RCC 7860 (cell line): ENCODE data around the gene CNTN2.

Experiments used
- DNase-seq: peaks from one replicate; pipeline ENCODE4 v3.0.0-alpha.2; 2015; ENCODE audit warnings: low spot score
- FAIRE-seq: peaks from 2 replicates; lab custom pipeline; 2012; peaks lifted over from hg19 to GRCh38; lab: Jason Lieb, UNC

CNTN2 gene

DNA sequence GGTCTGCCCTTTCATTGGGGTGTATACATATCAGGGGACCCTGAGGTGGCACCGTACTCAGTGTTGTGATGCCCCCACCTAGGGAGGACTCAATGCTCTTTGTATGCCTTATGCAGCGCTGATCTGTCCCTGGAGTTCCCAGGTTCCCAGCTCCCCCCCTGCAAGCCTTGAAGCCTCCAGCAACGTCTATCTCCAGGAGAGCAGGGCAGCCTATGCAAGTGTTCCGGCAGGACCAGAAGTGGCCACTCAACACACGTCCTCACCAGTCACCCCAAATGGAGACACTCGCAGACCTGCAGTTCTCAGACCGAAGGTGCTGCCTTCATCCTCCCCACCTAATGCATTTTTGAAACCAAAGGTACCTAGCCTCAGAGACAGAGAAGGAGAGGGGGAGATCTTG lies 25.2 kb upstream of the CNTN2 start:
- no peak for FAIRE-seq
- no peak for DNase-seq

DNA sequence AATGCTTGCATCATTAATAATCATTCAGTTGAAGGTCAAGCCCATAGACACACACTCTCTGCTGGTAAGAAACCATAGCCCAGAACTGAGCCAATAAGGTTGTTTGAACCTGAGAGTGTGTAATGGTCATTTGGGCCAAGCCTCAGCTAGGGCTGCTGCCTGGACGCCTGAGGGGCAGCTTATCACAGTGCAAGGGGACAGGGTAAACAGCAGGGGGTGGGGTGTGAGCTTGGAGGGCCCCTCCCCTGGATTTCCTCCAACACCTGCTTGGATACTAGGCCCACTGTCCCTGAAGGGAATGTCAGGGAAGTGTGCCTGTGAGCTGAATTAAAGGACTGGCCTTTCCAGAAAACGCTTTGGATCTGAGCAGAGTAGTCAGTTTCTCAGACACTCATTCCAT lies 24.6 kb upstream of the CNTN2 start:
- DNase-seq, result no peak
- no peak for FAIRE-seq

DNA sequence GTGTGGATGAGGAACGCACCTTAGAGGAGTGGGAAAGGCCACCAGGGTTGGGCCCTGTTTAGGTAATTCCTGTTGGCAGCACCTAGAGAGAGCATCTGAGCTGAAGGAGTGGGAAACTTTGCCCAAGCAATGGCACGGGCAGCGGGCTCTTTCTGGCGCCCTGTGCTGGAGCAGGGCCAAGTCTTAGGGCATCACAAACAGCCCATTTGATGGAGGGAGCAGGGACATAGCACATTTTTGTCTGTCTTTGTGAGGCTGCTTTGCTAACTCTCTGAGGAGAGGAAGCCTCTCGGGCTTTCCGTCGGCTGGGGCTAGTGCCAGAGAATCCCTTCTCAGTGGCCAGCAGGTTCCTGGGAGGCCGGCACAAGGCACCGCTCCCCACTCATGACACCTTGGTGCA lies 22.5 kb upstream of the CNTN2 start:
- DNase-seq, result no peak
- FAIRE-seq, result no peak

DNA sequence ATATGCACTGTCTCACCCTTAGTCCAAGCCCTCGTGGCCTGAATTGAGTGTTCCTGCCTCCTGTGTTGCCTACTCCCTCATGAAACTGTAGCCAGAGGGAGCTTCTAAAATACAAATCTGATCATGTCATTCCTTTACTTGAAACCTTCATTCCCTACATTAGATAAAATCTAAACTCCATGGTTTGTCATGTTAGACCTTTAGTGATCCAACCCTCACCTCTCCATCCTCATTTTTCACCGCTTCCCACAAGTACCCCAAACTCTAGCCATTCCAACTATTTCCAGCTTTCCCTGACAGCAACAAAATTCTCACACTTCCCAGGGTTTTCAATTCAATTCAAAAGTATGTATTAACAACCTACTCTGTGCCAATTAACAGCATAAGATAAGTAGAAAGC lies 18.3 kb upstream of the CNTN2 start:
- FAIRE-seq (no peak), DNase-seq (no peak)

DNA sequence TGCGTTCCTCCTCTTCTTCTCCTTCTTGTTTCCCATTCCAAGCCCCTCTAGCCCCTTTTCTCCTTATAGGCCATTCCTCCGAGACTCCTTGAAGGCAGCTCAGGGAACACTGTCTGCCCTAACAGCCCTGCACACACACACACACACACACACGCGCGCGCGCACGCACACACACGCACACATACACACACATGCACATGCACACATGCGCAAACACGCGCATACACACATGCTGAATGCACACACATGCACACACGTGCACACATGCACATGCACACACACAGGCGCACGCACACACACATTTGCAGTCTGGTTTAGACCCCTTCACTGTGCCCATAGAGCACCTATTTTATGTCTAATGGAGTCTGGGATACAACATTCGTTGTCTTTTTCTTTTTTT lies 17.8 kb upstream of the CNTN2 start:
- DNase-seq (no peak), FAIRE-seq (no peak)

DNA sequence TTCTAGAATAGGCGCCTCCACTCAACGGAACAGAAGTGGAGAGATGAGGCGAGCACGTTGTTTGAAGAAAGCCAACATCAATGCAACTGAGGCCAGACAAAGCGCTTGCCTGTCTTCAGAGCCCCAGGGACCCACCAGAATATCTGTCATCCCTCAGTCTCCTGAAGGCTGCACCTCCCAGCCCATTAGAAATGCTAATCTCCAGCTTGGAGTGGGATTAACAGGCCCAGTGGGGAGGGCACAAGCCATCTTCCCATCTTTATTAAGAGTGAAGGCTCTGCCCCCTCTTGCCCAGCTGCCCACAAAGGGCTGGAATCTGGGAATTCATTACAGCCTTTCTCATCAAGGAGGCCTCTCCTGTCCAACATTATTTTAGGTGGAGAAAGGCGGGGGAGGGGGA lies 16.8 kb upstream of the CNTN2 start:
- DNase-seq (no peak), FAIRE-seq (no peak)

DNA sequence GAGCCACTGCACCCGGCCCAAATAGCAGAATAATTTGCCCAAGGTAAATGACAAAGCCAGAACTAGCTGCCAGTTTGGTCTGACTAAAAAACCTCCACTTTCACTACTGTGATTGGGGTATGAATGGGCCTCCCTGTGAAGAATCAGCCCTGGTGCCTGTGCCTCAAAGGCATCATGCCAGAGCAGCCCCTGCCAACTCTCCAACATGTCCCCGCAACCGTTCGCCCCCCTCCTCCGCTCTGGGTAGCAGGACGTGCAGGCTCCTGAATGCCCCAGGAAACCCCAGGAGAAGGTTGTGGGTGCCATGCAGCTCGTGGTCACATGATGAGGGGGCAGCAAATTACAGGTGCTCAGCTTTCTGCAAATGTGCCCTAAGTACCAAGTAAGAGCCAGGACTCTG lies 14.6 kb upstream of the CNTN2 start:
- DNase-seq (no peak), FAIRE-seq (no peak)

DNA sequence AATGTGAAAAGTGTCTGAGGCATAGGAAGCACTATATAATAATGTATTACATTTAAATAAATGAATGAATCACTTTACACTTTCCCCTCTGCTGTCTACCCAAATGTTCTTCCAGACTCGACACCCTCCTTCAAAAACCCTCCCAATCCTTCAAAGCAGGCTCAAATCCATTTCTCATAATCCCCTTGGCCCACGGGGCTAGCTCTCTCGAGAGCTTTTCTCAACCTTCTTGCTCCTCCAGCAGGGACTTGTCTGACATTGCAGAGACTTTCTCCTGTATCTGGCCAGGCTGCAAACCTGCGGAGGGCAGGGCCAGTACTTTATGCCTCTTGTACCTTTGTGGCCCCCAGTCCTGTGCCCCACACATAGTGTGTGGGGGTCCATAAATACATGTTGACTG lies 14.1 kb upstream of the CNTN2 start:
- FAIRE-seq (no peak), DNase-seq (no peak)

DNA sequence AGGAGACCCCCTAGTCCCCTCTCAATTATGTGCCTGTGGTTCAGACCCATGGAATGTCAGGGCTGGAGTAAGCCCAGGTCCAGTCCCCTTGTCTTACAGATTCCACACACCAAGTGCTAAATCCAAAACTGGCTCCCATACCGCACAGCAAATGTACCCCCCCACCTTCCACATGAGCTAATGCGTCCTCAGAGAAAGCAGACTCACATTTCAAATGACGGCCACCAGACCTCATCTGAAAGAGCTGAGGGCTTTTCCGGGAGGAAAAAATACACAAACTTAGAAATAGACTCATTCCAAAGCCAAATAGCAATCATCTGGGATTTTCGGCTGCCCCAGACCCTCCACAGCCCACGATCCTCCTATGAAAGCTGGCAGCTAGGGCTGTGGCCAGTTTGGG lies 12.8 kb upstream of the CNTN2 start:
- DNase-seq, result no peak
- no peak for FAIRE-seq

DNA sequence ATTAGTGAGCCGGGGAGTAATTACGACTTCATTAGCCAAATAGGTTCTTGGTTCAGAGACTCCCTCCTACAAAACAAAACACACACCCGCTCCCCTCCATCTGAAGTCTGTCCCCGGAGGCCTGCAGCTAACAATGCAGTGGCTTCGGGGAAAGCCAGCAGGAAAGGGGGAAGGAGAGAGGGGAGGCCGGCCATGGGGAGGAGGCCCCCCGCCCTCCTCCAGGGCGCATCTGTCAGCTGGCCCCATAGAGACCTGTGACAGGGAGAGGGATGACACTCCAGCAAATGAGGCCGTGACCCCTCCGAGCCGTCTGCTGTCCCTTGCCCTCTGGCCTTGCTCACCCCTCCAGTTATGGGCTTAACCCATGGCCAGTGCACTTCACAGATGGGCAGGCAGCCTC lies 12.1 kb upstream of the CNTN2 start:
- DNase-seq (no peak), FAIRE-seq (no peak)

DNA sequence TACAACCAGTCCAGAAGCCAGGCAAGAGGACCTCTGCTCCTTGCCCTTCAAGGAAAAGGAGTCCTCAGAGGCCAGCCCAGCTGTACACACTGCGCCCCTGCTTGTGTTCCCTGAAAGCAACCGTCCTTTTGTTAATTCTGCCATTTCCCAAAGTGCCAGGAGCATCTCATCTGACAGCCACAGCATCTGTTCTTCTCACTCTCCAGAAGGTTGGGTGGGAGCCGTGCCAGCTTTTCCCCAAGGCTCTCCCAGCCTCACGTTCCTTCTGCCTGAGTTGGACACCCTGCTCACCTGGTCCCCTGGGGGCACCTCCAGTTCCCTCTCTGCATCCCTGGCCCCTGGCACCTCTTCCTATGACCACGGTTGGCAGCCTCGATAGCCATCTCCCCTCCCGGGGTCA lies 10.5 kb upstream of the CNTN2 start:
- no peak for DNase-seq
- no peak for FAIRE-seq

DNA sequence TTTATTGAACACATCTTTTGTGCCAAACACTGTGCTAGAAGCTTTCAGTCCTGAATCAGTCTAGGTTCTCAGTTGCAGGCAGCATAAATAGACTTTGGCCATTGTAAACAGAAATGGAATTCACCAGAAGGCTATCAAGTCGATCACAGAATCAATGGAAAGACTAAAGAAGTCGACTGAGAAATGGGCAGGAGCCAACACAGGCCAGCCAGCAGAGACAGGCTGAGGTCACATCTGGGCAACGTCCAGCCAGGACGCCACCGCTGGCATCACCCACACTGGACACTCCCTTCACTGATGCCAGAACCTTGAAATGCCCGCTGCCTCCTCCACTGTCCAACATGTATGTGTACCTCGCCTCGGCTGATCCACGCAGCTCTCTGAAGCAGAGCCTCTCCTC lies 5.5 kb upstream of the CNTN2 start:
- DNase-seq (no peak), FAIRE-seq (no peak)

DNA sequence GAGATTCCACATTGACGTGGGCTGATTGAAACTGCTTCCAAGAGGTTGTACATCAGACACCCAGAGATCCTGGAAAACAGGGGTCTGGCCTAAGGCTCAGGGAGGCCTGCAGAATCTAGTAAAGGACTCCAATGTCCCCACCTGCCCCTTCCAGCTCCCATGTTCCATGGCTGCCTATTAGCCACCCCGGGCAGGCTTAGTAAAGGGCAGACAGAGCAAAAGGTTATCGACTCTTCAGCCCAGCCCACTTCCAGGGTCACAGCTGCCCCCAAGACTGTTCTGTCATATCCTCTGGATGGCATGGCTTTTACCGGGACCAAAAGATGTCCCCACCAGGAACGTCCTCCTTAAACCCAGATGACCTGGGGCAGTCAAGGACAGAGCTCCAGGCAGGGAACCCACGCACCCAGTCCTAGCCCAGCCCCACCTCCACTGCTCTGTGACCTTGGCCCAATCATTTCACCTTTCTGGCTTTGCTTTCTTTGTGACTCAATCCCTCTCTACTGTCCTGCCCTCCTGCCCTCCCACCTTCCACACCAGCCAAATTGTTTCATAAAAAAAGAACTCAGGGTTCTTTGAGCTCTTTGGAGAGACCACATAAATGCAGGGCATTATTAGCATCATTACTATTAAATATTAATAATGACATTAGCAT lies 4.8 kb upstream of the CNTN2 start:
- FAIRE-seq (no peak), DNase-seq (no peak)

DNA sequence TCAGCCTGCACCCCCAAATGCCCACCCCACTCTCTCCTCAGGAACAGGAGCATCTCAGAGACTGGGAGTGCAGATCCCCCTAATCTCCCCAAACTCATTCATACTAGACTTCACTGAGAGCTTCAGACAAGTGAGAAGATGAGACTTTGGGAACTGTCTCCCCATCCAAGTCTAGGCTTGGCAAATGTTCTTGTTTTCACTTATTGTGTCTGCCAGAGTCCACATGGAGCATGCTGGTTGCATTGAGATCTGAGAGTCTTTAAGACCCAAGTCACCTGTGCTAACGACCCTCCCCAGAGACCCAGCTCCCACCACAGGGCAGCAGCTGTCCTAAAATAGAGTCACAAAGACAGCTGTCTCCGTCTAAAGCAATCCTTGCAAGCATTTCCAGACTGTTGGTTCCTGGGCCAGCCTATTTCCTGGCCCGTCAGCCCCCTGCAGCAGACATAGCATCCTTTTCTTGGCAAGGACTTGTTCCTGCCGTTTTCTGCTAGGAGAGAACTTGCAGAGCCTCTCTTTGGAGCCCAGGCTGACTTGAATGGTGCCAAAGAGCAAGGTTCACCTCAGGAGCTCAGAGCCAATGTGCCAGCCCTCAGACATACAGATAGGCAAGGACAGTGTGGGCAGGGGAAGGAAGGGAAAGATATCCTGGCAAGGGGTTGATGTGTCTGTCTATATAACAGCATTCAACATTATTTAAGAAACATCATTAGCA lies 1.9 kb upstream of the CNTN2 start:
- FAIRE-seq, result no peak
- no peak for DNase-seq

DNA sequence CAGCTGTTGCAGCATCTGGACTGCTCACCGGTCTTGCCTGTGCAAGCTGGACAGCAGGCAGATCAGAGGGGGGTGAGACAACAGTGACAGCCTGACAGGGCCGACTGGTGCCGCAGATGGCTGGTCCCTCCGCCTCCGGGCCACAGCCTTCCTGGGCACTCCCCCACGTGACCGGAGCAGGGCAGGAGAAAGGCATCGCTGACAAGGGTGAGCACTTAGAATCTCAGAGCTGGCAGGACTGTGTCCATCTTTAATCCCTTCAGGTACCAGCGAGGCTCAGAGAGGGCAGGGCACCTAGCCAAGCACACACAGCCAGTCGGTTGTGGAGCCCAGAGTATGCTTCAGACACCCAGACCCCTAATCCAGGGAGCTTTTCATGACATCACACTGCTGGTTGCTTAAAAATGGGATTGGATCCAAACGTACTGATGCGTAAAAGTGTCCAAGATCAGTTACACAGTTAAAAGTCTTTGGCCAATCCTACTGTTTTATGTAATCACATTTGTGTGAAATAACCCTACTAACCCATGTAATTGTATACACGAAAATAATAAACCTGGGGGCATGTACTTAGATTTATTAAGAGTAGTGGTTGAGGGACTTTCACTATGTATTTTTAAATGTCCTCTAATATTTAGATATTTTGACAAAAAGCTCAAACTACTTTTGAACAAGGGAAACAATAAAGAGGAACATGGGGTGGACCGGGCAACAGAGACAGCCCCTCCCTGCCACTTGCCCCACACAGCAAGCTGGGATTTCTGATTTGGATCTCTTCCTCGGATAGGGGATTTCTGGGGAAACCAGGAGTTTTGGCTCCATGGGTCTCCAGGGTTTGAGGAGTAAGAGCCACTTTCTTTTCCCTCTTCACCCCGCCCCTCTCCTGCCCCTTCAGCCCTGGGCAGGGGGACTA lies 758 bp upstream of the CNTN2 start:
- no peak for FAIRE-seq
- DNase-seq, result no peak

DNA sequence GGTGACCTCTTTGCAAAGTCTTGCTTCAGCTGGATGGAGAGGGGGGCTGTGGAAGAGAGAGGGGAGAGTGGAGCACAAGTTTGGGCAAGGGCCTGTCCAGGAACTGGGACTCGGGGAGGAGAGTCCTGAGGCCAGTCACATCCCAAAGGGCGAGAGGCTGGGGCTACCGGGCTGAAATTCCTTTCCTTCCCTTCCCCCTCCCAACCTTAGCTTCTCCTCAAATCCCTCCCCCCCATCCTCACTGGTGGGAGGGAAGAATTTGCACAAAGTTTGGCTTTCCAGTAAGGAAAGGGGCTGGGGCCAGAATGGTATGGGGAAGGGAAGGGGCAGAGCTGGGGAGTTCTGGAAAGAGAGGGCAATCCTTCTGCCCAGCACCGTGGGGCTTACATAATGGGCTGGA lies 854 bp downstream of the CNTN2 start:
- no peak for FAIRE-seq
- no peak for DNase-seq

DNA sequence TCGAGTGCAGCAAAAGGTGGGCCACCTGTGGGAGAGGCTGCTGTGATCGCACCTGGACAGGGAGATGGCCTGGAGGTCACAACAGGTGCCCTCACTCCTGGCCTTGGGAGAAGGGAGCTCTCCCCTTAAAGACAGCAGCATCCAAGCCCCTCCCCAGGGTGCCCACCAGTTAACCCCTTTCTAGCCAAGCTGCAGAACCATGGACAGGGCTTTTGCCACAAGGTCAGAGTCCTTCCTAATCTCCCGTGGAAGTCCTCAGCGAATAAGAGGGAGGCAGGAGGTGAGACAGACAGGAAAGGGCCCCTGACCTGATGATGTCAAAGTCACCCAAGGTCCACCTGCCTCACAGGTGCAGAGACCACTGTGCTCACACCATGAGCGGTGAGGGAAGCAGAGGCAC lies 1.7 kb downstream of the CNTN2 start:
- DNase-seq, result no peak
- FAIRE-seq, result no peak

DNA sequence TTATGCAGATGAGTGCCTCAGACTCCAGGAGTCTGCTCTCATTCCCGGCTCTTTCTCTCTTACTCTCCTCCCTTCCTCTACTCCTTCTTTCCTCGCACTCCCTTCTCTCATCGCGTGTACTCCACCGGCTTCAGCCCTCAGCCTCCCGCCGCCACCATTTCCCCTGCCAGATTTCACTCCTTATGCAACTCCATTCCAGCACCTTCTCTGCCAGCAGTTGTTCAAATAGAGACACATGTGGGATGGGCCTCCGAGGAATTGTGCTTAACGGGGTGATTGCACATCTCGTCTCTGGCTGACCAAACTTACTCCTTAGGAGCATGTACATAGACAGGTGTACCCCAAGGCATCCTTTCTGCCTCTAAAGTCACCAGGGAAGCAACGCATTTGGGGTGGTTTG lies 2.1 kb downstream of the CNTN2 start:
- no peak for FAIRE-seq
- no peak for DNase-seq

DNA sequence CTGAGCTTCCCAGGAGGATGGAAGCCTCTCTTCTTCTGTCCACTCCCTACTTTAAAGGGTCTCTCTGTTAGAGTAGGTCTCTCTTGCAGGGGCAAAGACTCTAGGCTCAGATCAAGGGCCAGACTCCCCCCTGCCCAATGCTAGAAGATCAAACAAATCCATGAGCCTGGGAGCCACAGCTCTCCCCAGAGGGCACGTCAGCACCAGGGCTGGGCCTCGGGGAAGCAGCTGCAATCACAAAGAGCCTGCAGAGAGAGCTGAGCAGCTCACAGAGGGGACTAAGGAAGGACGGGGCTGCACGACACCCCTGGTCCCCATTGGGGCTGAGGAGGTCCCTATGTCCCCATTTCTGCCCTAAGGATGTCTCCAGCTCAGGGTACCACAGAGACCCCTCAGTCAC lies 3.9 kb downstream of the CNTN2 start:
- no peak for DNase-seq
- no peak for FAIRE-seq

DNA sequence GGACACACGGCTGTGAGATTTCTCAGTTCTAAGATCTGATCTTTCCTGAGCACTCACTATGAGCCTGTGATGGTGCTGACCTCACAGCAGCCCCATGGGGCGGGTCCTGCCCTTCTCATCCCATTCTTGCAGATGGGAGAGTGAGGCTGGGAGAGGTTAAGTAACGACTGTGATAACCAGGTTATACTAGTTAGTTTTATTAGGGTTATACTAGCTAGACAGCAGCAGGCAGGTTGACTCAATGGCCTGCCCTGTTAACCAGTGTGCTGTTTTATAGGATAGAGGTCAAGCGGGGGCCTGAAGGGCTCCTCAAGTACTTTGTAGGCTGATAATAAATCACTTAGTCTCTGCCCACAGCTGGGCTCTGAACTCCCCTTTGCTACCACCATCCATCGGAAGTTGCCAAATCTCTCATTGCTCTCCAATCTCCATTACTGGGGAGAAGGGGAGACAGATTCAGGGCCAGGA lies 4.8 kb downstream of the CNTN2 start:
- no peak for DNase-seq
- no peak for FAIRE-seq

DNA sequence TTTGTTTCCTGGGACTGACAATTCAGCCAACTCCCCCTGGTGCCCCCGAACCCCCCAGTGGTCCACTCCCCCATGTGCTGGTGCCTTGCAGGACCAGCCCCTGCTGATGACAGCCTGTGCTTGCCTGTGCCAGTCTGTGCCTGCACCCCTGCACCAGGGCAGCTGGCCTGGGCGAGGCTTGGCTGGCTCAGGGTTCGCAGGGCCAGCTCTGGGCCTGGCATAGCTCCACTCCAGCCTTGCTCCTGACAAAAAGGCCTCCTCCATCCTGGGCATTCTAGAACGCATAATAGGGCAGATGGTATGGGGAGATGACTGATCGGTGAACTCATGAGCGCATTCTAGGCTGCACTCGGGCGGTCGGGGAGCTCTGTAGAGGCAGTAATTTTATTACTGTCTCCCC lies 5.4 kb downstream of the CNTN2 start:
- FAIRE-seq, result no peak
- DNase-seq, result no peak

DNA sequence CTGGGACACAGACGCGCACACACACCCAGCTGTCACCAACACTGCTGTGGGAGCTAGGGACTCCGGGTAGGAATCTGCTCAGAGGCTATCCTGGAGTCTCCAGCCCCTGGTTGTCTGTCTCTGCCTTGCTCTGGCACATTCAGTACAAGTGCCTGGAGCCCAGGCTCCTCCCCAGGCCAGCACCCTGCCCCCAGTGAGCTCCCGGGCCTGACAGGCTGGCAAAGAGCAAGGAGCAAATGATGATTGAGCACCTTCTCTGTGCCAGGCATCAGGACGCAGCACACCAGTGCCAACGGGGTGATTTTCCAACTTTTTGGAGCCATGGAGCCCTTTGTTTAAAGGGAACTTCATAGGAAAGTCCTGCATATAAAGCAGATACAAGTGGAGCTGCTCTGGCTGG lies 6.5 kb downstream of the CNTN2 start:
- FAIRE-seq (no peak), DNase-seq (no peak)
